GM08714 (cell line): ENCODE data around the gene TUBGCP3.
A peak's percentile ranks its signal among the peaks of the same experiment; 100 is the strongest.

ENCODE experiments used
- H3K4me3 ChIP-seq: fragments of 200-500 bp; sonication (Bioruptor generic); 2 replicates; pipeline ENCODE4 v1.5.1; 2014; ENCODE audit warnings: mild to moderate bottlenecking, low read length, inconsistent platforms
- ZNF274 ChIP-seq: IDR thresholded peaks from 2 replicates; pipeline ENCODE4 v1.6.1; 2012; ENCODE audit warnings: mild to moderate bottlenecking, low read depth, low read length

The TUBGCP3 gene

DNA sequence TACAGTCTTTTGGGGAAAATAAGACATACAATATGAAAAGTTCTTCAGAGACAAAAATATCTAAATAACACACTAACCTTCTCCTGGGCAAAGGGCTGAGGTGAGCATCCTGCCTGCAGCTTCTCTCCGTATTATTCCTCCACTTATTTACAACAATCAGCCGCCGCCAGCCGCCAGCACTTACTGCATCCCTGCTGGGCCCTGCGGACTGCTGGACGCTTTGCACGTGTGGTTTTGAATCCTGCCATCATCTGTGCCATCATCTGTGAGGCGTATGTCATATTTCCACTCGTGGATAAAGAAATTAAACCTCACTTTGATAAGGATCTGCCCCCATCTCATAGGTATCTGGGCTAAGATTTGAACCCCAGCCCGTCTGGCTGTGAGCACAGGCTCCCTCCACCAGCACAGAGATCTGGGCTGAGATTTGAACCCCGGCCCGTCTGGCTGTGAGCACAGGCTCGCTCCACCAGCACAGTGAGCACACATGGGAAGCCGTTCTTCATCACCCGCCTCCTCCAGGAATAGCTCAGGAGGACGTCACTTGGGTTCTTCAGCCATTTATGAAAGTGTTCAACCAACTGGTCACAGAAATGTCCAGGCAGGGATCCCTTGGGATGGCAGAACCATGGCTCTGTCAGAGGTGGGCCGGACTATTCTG is 35.2 kb upstream of the TUBGCP3 start:
- no peak for TF ChIP-seq ZNF274
- H3K4me3 ChIP-seq = no peak overlapping the region

DNA sequence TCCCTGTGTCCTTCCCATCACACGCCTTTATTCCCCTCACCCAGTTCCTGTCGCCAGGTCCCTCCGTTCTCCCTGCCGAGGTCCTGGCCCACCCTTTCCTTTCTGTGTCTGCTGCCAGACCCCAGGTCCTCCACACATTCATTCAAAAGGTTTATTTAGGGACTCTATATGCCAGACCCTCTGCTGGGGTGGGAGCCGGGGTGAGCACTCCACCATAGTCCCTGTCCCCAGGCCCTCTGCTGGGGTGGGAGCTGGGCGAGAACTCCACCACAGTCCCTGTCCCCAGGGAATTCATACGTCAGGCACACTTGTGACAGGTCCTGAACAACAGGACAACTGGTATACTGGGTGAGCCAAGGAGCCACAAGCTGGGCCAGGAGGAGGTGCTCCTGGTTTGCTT is 34.4 kb upstream of the TUBGCP3 start:
- H3K4me3 ChIP-seq = no peak overlapping the region
- no peak for TF ChIP-seq ZNF274

DNA sequence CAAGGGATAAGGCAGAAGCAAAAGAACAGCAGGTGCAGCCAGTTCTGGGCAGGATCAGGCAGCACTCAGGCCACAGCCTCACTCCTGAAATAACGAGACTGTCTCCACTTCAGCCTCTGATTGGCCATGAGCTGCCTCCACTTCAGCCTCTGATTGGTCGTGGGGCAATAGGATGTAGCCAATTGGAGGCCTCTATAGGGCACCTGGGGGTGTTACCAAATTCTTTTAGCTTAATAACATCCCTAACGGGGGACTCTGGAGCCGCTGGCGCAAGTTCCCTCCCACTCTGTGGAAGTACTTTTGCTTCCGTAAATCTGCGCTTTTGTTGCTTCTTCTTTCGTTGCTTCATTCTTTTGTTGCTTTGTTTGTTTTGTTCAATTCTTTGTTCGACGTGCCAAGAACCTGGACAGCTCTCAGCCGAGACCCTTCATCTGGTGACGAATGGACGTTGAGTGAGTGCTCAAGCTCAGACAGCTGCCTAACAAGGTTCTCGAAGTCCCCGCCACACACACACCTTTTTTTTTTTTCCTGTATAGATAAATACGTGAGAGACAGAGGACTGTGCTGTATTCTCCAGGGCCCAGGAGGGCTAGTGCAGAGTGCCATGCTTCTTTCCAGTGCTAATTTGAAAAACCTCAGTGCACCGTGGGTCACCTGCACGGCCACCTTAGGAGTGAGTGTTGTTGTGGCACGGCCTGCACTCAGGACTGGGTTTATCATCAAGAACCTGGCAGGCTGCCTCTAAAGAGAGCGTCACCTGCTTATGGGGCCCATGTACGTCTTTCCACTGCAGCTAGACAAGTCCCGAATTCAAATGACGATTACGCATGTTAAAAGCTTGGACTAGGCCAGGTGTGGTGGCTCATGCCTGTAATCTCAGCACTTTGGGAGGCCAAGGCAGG is 32.0 kb upstream of the TUBGCP3 start:
- no peak for TF ChIP-seq ZNF274
- no peak overlapping the region for H3K4me3 ChIP-seq

DNA sequence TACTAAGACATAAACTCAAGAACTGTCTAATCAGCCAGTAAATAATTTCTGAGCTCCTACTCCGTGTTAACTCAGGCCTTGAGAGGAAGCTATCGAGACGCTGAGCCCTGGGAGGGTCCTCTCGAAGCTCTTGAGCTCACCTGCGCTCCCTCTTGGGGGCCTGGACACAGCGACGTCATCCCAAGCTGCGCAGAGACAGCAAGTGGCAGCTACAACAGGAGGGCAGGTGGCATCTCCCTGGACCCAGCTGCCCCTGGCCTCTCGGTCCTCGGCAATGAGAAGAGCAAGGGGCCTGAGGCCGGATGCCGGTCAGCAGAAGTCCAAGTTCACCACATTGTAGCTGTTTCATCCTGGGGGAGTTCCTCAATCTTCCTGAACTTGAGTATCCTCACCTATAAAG is 30.5 kb upstream of the TUBGCP3 start:
- no peak overlapping the region for H3K4me3 ChIP-seq
- TF ChIP-seq ZNF274 = no peak

DNA sequence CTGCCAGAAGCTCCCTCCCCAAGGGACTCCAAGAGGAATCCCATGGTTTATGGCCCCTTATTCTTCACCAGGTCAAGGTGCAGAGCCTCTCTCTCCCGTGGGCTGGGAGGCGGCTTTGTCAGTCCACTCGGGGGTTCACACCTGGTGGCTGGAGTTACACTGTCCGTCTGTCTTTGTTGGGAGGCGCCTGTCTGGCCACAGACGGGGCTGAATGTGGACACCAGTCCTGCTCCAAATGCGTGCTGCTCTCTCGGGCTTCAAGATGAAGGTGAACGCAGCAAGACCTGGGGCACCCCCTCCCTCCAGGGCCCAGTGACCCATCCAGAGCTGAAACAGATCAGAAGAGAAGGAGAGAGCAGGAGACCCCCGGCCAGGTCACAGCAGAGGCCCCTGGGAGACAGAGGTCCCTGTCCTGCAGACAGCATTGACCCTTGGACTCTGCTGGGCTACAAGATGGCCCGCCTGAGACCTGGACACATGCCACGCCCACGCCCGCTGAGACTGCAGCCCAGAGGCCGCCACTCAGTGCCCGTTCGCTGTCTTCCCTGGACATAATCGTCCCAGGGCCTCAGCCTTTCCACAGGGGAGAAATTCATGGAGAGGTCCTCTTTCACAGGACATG is 29.9 kb upstream of the TUBGCP3 start:
- H3K4me3 ChIP-seq = no peak overlapping the region
- no peak for TF ChIP-seq ZNF274

DNA sequence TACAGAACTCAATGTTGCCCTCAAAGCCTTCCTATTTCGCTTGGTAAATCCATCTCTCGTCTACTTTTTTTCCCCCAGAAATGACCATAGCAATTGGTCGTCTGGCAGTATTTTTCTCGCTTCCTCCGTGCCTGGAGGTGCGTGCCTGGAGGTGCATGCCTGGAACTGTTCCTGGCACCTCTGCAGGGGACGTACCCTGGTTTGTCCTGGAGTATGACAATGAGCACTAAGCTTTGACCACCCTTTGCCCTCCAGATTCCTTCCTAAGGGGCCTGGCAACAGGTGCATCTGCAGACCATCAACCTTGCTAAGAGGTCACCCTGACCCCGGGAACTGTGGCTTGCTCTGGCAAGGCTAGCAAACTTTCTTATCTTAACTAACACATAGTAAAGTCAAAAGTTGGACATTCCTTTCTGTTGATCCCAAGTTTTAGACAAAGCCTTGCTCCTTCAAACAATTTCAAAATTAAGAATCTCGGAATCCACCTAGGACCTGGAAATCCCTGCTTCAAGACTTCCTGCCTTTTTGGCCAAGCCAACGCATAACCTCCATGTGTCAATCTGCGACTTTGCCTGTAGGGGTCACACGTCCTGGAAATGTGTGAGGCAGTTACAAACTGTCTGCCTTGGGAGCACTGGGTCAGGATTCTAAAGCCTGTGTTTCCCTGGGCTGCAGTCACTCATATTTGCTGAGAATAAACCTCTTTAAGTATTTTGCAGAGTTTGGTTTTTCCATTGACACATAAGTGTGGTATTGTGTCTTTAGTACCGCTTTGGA is 28.8 kb upstream of the TUBGCP3 start:
- H3K4me3 ChIP-seq = no peak overlapping the region
- TF ChIP-seq ZNF274 = no peak

DNA sequence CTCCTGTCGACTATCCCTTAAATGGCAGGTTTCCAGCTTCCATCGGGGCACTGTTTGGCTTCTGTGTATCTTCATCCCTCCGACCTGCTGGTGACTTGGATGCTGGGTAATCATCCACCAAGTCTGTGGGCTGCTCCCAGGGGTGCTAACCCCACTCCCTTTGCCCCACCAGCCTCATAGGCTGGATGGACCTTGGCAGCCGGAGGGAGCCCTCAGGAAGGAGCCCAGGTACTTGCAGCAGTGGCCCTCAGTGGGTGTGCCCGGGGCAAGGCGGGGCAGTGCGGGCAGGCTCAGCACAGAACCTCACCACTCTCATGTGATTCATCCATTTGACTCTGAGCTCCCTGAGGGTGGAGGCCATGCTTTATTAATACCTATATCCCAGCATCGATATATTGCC is 27.4 kb upstream of the TUBGCP3 start:
- H3K4me3 ChIP-seq = no peak overlapping the region
- no peak for TF ChIP-seq ZNF274

DNA sequence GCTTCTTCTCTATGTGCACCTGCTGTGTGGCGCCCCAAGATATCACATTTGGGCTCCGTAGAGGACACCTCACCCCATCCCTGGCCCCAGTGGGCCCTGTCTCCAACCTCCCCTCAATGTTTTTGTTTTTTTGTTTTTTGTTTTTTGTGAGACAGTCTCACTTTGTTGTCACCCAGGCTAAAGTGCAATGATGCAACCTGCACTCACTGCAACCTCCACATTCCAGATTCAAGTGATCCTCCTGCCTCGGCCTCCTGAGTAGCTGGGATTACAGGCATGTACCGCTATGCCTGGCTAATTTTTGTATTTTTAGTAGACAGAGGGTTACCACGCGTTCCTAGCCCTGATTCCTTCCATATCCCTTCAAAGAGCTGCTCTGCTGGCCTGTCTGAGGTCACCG is 26.9 kb upstream of the TUBGCP3 start:
- no peak overlapping the region for H3K4me3 ChIP-seq
- TF ChIP-seq ZNF274 = no peak

DNA sequence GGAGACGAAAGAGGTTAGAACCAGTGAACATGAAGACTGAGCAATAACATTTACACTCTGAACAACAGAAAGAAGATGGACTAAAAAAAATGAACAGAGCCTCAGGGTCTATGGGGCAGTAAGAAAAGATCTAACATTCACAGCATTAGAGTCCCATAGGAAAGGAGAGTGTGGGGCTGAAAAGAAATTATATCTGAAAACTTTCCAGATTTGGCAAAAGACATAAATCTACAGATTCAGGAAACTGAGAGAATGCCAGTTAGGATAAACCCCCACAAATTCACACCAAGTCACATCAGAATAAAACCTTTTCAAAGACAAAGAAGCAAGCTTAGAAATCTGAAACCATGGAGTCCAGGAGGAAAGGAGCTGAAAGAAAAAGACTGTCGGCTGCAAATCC is 20.3 kb upstream of the TUBGCP3 start:
- no peak overlapping the region for H3K4me3 ChIP-seq
- no peak for TF ChIP-seq ZNF274

DNA sequence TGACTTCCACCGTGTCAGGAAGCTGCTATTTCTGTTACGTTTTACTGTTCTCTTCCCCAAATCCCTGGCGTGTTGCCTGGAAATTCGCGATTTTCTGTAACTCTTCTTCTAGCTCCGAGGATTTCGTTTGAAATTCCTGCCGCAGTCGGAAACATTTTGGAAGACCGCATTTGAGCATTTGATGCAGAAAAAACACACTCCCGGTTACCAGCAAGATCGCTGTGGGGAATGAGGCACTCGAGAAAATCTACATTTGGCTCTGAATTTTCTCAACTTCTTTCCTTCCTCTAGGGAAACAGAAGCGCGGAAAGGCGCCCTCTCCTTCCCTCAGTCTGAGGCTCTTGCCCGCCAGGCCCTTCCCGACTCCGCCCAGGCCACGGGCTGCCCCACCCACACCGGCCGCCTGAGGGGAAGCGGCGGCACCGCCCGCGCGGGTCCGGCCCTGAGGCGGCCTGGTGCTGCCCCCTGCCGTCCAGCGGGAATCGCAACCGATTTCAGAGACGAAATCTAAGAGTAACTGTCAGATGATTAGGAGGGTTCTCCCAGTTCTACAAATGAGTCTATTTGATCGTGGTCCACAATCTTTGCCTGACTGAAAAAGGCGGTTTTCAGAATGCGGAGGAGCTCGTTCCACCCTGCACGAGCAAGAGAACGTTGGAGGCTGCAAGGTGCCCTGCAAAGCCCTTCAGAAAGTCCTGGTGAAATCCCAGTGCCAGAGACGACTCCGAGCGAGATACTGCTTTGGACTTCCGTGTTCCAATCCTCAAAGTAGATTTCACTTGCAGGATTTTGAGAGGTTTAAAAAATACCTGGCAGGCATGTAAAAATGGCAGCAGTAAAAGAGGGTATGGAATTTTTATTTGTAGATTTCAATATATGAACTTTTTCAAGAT is 18.4 kb upstream of the TUBGCP3 start:
- peak overlapping the region; percentile 63; the same call in 1 of the 2 replicates for H3K4me3 ChIP-seq
- TF ChIP-seq ZNF274 = no peak

DNA sequence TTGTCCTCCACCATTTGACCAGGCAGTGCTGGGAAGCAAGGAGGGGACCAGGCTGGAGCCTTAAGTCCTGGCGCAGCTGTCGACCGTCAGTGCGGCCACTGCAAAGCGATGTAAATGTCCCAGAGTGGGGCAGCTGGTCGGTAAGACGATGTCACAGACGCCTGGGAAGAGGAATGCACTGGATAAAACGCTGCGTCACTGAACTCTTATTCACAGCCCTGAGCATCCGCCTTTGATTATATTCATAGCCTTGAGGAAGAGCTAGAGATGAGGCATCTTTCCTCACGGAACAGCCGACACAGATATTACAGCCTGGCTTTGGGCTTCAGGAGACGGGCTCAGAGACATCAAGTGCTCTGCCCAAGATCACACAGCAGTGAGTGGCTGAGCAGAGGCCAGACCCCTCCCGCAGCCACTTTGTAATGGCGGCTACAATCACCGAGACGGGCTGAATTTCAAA is 17.6 kb upstream of the TUBGCP3 start:
- no peak overlapping the region for H3K4me3 ChIP-seq
- no peak for TF ChIP-seq ZNF274

DNA sequence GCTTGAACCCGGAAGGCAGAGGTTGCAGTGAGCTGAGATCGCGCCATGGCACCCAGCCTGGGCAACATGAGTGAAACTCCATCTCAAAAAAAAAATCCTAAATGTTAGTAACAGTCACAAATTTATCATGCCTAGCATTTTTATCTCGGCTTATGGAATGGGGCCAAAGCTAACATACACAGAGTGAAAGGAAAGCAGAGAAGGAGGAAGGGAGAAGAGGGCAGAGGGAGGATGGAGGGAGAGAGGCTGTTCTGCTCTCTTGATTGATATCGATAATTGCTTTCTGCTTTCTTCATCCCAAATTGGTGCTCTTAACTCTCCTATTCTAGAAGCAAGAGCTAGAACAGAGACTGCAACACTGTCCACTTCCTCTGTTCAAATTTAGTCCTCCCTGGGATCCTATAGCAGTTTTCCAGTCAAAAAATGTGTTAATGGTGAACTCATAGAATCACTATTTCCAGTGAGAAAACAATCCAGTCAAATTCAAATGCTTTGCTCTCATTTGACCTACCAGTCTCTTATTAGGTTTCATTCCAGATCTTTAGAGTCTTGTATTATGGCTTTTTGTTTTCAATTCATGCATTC is 15.8 kb upstream of the TUBGCP3 start:
- TF ChIP-seq ZNF274 = no peak
- no peak overlapping the region for H3K4me3 ChIP-seq

DNA sequence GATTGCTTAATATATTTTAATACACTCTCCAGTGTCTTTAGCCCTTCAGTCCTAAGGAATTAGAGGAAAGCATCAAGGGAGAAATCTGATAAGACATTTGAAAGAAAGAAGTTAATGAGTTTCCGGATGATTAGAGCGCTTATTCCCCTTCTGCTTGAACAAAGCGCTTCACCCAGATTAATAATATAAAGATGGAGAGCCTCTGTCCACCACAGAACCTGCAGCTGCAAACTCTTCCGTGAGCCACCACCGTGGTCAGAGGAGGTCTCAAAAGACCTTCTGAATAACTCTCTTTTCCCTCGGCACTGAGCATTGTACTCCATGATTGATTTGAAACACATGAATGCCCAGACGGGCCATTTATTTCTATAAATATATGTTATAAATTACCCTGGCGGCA is 14.2 kb upstream of the TUBGCP3 start:
- no peak overlapping the region for H3K4me3 ChIP-seq
- TF ChIP-seq ZNF274 = no peak
